Transverse colon (tissue), 4 donors: ENCODE data around the gene PINK1. TPM values are rescaled to one million over a fixed set of nuclear protein-coding genes. Genes with fewer than 3 reads are reported as not detected.

ENCODE experiments used
- DNase-seq: peaks from one replicate; pipeline ENCODE4 v3.0.0-alpha.2; 2019
- H3K27ac ChIP-seq, 4 donors: fragments of 200-600 bp; sonication (generic); 2 replicates each; pipeline ENCODE4 v1.5.1; 2016 to 2018; ENCODE audit warnings: inconsistent platforms in 4 of 4
- H3K27me3 ChIP-seq: fragments of 200-600 bp; sonication (generic); 2 replicates; pipeline ENCODE4 v1.5.1; 2017; ENCODE audit warnings: inconsistent platforms
- H3K36me3 ChIP-seq, 4 donors: fragments of 200-600 bp; sonication (generic); 2 replicates each; pipeline ENCODE4 v1.5.1; 2017 to 2019; ENCODE audit warnings: inconsistent platforms in 4 of 4
- H3K4me1 ChIP-seq, 4 donors: fragments of 200-600 bp; sonication (generic); 2 replicates each; pipeline ENCODE4 v1.5.1; 2017 to 2020; ENCODE audit warnings: inconsistent platforms in 4 of 4
- H3K4me3 ChIP-seq, 4 donors: fragments of 200-600 bp; sonication (generic); 1 replicate in 1 of 4; 2 replicates in 3 of 4; pipeline versions ENCODE4 v1.5.1 to v1.6.1; 2017 to 2019; ENCODE audit warnings: inconsistent platforms in 4 of 4
- H3K9me3 ChIP-seq, 2 donors: fragments of 200-600 bp; sonication (generic); 2 replicates each; pipeline ENCODE4 v1.5.1; 2017 to 2019; ENCODE audit warnings: inconsistent platforms in 2 of 2
- EP300 ChIP-seq: sonication (generic); formaldehyde crosslinking; IDR thresholded peaks from one replicate; pipeline ENCODE4 v1.6.1; 2017; ENCODE audit warnings: antibody characterized with exemption, low read depth
- POLR2A ChIP-seq: fragments of 450-650 bp; IDR thresholded peaks from one replicate; pipeline ENCODE4 v1.6.1; 2016; ENCODE audit warnings: antibody characterized with exemption, mild to moderate bottlenecking, moderate library complexity
- POLR2AphosphoS5 ChIP-seq, 3 donors: sonication (generic); formaldehyde crosslinking; IDR thresholded peaks; one replicate each; pipeline ENCODE4 v1.6.1; 2016; ENCODE audit warnings: antibody characterized with exemption in 3 of 3
- WGBS, 2 donors: methylation state at CpG; one replicate each; pipeline ENCODE4 v1.1.5; 2018; ENCODE audit warnings: low coverage in 1 of 2; 5-methylcytosine and 5-hydroxymethylcytosine counted together
- in situ Hi-C, 4 donors: fragments of 200-750 bp; cut with MboI; loops; one replicate each; pipeline versions ENCODE4 v1.15.0 to v1.15.1; 2017; ENCODE audit warnings: low sequenced_read_pairs in 3 of 4, low pct_ligation_motif_present in 1 of 4, low pct_unique_long_range_greater_than_20kb in 1 of 4
- intact Hi-C: fragments of 100-400 bp; cut with DNase I; formaldehyde crosslinking; loops from one replicate; pipeline ENCODE4 v1.15.1; 2023; ENCODE audit warnings: low total_unique reads
- total RNA-seq, 4 donors: library from RNA; depleted of rRNA; stranded (reverse); fragments of >200 nt; gene quantifications; one replicate each; pipeline ENCODE4 v1.1.0, GENCODE V29; 2016
- TF ChIP-seq, protein P1 (sequence below), 5 experiments: fragments of 200-600 bp in 3 of 5; fragments of 450-650 bp in 2 of 5; sonication (generic) in 3 of 5; IDR thresholded peaks; 1 replicate in 2 of 5; 2 replicates in 3 of 5; pipeline ENCODE4 v1.5.1; 2016 to 2017; ENCODE audit warnings: antibody characterized with exemption in 5 of 5, inconsistent platforms in 3 of 5, mild to moderate bottlenecking in 2 of 5, moderate library complexity in 1 of 5

The PINK1 gene
- total RNA-seq, 4 donors from 2014 or later: 122 to 235 (median 192) TPM

DNA sequence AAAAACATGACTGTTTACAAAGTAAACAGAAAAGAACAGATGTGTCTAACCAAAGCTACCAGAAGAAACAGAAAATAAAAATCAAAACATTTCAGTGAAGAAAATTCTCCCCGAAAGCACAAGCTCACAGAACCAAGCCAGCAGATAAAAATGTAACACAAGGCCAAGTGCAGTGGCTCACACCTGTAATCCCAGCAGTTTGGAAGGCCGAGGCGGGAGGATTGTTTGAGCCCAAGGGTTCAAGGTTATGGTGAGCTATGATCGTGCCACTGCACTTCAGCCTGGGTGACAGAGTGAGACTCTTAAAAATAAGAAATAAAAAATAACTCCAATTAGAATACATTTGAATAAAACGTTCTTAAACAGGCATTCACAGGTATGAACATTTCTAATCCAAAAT is 47.0 kb downstream of the PINK1 start:
- Histone ChIP-seq H3K36me3 (no peaks in the 10 kb centered on the region), H3K9me3 (no peaks in the 10 kb centered on the region), H3K4me3 (no peak overlapping the region), H3K27me3 (no peaks in the 10 kb centered on the region), H3K4me1 (no peaks in the 10 kb centered on the region), H3K27ac (no peak overlapping the region)
- in situ Hi-C loops (loop anchor here in 2 of 4 donors (25.0 kb wide), 2 partner anchors 507 to 532 kb away; partner anchors contain the start of gene EIF4G3 (in 1 of the 2)), intact Hi-C loops (no loop called here)
- TF ChIP-seq, protein P1, sequence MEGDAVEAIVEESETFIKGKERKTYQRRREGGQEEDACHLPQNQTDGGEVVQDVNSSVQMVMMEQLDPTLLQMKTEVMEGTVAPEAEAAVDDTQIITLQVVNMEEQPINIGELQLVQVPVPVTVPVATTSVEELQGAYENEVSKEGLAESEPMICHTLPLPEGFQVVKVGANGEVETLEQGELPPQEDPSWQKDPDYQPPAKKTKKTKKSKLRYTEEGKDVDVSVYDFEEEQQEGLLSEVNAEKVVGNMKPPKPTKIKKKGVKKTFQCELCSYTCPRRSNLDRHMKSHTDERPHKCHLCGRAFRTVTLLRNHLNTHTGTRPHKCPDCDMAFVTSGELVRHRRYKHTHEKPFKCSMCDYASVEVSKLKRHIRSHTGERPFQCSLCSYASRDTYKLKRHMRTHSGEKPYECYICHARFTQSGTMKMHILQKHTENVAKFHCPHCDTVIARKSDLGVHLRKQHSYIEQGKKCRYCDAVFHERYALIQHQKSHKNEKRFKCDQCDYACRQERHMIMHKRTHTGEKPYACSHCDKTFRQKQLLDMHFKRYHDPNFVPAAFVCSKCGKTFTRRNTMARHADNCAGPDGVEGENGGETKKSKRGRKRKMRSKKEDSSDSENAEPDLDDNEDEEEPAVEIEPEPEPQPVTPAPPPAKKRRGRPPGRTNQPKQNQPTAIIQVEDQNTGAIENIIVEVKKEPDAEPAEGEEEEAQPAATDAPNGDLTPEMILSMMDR (IDR thresholded peaks at IDR 0.05): no peak
- TF ChIP-seq POLR2AphosphoS5 (IDR thresholded peaks at IDR 0.05) (no peak), EP300 (no peak), POLR2A (no peak)
- 69 to 75% methylated on average over 5 of the region's 5 CpGs for WGBS, 2 donors
- DNase-seq: no peak

GRCh38 chr1:20681999-20682398 is 48.7 kb downstream of the PINK1 start:
- Histone ChIP-seq H3K9me3 (no peaks in the 10 kb centered on the region), H3K4me1 (no peaks in the 10 kb centered on the region), H3K27ac (no peak overlapping the region), H3K27me3 (no peaks in the 10 kb centered on the region), H3K36me3 (no peaks in the 10 kb centered on the region), H3K4me3 (no peak overlapping the region)
- in situ Hi-C loops (loop anchor here in 2 of 4 donors (25.0 kb wide), 2 partner anchors 505 to 530 kb away; partner anchors contain the start of gene EIF4G3 (in 1 of the 2)), intact Hi-C loops (no loop called here)
- 92 to 94% methylated on average over 6 to 9 of the region's 9 CpGs for WGBS, 2 donors
- no peak for DNase-seq
- no peak for TF ChIP-seq EP300
- no peak for TF ChIP-seq POLR2AphosphoS5 (IDR thresholded peaks at IDR 0.05)
- TF ChIP-seq, protein P1 (IDR thresholded peaks at IDR 0.05): no peak
- no peak for TF ChIP-seq POLR2A

- H3K36me3 ChIP-seq: no peaks in the 10 kb centered on the region
- intact Hi-C loops (no loop called here), in situ Hi-C loops (loop anchor here in 2 of 4 donors (25.0 kb wide), 2 partner anchors 505 to 530 kb away; partner anchors contain the start of gene EIF4G3 (in 1 of the 2))
- peak; percentile 25 for DNase-seq
- H3K27me3 ChIP-seq: no peaks in the 10 kb centered on the region
- H3K9me3 ChIP-seq: no peaks in the 10 kb centered on the region
- H3K4me3 ChIP-seq: no peak overlapping the region
- TF ChIP-seq, protein P1 (IDR thresholded peaks at IDR 0.05): no peak
- no peak for TF ChIP-seq POLR2A
- TF ChIP-seq POLR2AphosphoS5 (IDR thresholded peaks at IDR 0.05): no peak
- no peak for TF ChIP-seq EP300
- H3K4me1 ChIP-seq: no peaks in the 10 kb centered on the region
- H3K27ac ChIP-seq: no peak overlapping the region
- 40 to 77% methylated on average over 1 to 24 of the region's 24 CpGs for WGBS, 2 donors
These were observed 49.4 kb downstream of the PINK1 start for GRCh38 chr1:20682571-20683236.

GRCh38 chr1:20683614-20684013 is 50.4 kb downstream of the PINK1 start:
- no peak overlapping the region for H3K27ac ChIP-seq
- in situ Hi-C loops (loop anchor here in 2 of 4 donors (25.0 kb wide), 2 partner anchors 504 to 529 kb away; partner anchors contain the start of gene EIF4G3 (in 1 of the 2)), intact Hi-C loops (loop anchor here (2.0 kb wide), 1 partner anchor 23 kb away; no protein-coding TSS in a partner anchor)
- no peaks in the 10 kb centered on the region for H3K9me3 ChIP-seq
- H3K4me3 ChIP-seq: no peak overlapping the region
- WGBS, 2 donors: 73 to 85% methylated on average over 6 to 10 of the region's 10 CpGs
- no peaks in the 10 kb centered on the region for H3K4me1 ChIP-seq
- TF ChIP-seq POLR2A (no peak), POLR2AphosphoS5 (IDR thresholded peaks at IDR 0.05) (no peak), EP300 (no peak)
- TF ChIP-seq, protein P1 (IDR thresholded peaks at IDR 0.05): no peak
- no peaks in the 10 kb centered on the region for H3K36me3 ChIP-seq
- DNase-seq: no peak
- no peaks in the 10 kb centered on the region for H3K27me3 ChIP-seq
